RWPE2 (cell line): ENCODE measurements around the gene EYA2.

Source experiments
- ATAC-seq: fragments of 200-7000 bp; cut with Tn5 transposase; 3 replicates; pipeline ENCODE4 v1.9.1; 2021; ENCODE audit warnings: low read depth
- DNase-seq: peaks from one replicate; pipeline ENCODE4 v3.0.0-alpha.2; 2020; ENCODE audit warnings: low spot score
- H3K27ac ChIP-seq: fragments of 450-650 bp; 2 replicates; pipeline ENCODE4 v1.5.1; 2017; ENCODE audit warnings: mild to moderate bottlenecking; ENCODE audit not compliant: poor library complexity, severe bottlenecking
- H3K27me3 ChIP-seq: fragments of 250-450 bp; sonication (Bioruptor Pico); 2 replicates; pipeline ENCODE4 v1.5.1; 2021; ENCODE audit warnings: mild to moderate bottlenecking, moderate library complexity; ENCODE audit not compliant: insufficient read depth, poor library complexity, severe bottlenecking
- H3K36me3 ChIP-seq: fragments of 250-450 bp; sonication (Bioruptor Pico); 2 replicates; pipeline ENCODE4 v1.5.1; 2020; ENCODE audit warnings: low read depth, mild to moderate bottlenecking, moderate library complexity
- H3K4me1 ChIP-seq: fragments of 250-450 bp; sonication (Bioruptor Pico); 2 replicates; pipeline ENCODE4 v1.5.1; 2021; ENCODE audit warnings: mild to moderate bottlenecking, moderate library complexity; ENCODE audit not compliant: insufficient read depth, poor library complexity, severe bottlenecking
- H3K4me3 ChIP-seq: fragments of 250-450 bp; sonication (Bioruptor Pico); 2 replicates; pipeline ENCODE4 v1.5.1; 2021; ENCODE audit warnings: mild to moderate bottlenecking, moderate library complexity; ENCODE audit not compliant: severe bottlenecking
- H3K9me3 ChIP-seq: fragments of 250-450 bp; sonication (Bioruptor Pico); 2 replicates; pipeline ENCODE4 v1.5.1; 2021; ENCODE audit warnings: mild to moderate bottlenecking, moderate library complexity; ENCODE audit not compliant: severe bottlenecking
- TF ChIP-seq, protein P1 (sequence below): fragments of 450-650 bp; IDR thresholded peaks from one replicate; pipeline ENCODE4 v1.5.1; 2017; ENCODE audit warnings: mild to moderate bottlenecking, moderate library complexity; ENCODE audit not compliant: poor library complexity, severe bottlenecking

Gene EYA2

GRCh38 chr20:47041396-47041899, 146.8 kb downstream of the EYA2 start:
- H3K36me3 ChIP-seq = no peaks in the 10 kb centered on the region
- no peak overlapping the region for H3K27ac ChIP-seq
- ATAC-seq (no peak), DNase-seq (no peak)
- H3K9me3 ChIP-seq = no peaks in the 10 kb centered on the region
- H3K4me3 ChIP-seq = no peak overlapping the region
- TF ChIP-seq, protein P1, sequence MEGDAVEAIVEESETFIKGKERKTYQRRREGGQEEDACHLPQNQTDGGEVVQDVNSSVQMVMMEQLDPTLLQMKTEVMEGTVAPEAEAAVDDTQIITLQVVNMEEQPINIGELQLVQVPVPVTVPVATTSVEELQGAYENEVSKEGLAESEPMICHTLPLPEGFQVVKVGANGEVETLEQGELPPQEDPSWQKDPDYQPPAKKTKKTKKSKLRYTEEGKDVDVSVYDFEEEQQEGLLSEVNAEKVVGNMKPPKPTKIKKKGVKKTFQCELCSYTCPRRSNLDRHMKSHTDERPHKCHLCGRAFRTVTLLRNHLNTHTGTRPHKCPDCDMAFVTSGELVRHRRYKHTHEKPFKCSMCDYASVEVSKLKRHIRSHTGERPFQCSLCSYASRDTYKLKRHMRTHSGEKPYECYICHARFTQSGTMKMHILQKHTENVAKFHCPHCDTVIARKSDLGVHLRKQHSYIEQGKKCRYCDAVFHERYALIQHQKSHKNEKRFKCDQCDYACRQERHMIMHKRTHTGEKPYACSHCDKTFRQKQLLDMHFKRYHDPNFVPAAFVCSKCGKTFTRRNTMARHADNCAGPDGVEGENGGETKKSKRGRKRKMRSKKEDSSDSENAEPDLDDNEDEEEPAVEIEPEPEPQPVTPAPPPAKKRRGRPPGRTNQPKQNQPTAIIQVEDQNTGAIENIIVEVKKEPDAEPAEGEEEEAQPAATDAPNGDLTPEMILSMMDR = no peak
- H3K27me3 ChIP-seq = no peaks in the 10 kb centered on the region
- H3K4me1 ChIP-seq = no peaks in the 10 kb centered on the region

DNA sequence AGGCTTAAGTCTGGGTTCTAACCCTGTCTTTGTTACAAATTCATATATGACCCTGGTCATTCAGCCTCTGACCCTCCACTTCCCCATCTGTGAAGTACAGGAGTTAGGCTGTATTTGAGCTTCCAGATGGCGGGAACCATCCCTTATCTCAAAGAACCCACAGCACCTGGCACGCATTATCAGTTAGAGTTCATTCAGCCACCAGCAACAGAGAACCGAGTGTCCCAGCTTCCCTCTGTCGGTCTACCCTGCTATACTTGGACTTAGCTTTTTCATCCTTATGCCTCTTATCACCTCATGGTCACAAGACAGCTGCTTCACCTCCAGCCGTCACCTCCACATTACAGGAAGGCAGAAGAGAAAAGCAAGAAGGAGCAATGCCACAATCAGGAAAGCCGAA, 147.8 kb downstream of the EYA2 start:
- Histone ChIP-seq H3K27ac (no peak overlapping the region), H3K9me3 (no peaks in the 10 kb centered on the region), H3K27me3 (no peaks in the 10 kb centered on the region), H3K4me1 (no peaks in the 10 kb centered on the region), H3K36me3 (no peaks in the 10 kb centered on the region), H3K4me3 (no peak overlapping the region)
- TF ChIP-seq, protein P1 = no peak
- ATAC-seq (no peak), DNase-seq (no peak)

DNA sequence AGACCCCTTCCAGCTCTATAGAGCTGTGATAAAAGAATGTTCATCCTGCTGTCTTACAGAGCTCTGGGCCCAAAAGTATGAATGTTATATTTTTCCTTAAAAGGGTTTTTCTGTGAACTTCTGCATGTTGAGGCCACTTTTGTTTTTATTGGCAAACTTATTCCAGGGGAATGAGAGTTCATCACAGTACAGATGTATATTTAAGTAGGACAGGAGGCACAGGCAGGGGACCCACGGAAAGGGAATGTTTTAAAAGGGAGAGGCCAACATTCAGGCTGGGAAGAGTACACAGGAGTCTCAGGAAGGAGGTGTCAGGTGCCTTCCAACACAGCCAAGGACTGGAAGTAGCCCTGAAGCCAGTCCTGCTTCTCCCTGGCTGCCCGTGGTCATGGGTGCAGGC, 148.4 kb downstream of the EYA2 start:
- no peak overlapping the region for H3K4me3 ChIP-seq
- DNase-seq (no peak), ATAC-seq (no peak)
- no peaks in the 10 kb centered on the region for H3K36me3 ChIP-seq
- H3K4me1 ChIP-seq = no peaks in the 10 kb centered on the region
- no peaks in the 10 kb centered on the region for H3K9me3 ChIP-seq
- TF ChIP-seq, protein P1 = no peak
- H3K27ac ChIP-seq = no peak overlapping the region
- no peaks in the 10 kb centered on the region for H3K27me3 ChIP-seq

- ATAC-seq (no peak), DNase-seq (no peak)
- no peaks in the 10 kb centered on the region for H3K9me3 ChIP-seq
- no peak overlapping the region for H3K27ac ChIP-seq
- no peaks in the 10 kb centered on the region for H3K27me3 ChIP-seq
- H3K4me3 ChIP-seq = no peak overlapping the region
- TF ChIP-seq, protein P1 = no peak
- no peaks in the 10 kb centered on the region for H3K36me3 ChIP-seq
- no peaks in the 10 kb centered on the region for H3K4me1 ChIP-seq
Observed at GRCh38 chr20:47044938-47045337, 150.3 kb downstream of the EYA2 start.

DNA sequence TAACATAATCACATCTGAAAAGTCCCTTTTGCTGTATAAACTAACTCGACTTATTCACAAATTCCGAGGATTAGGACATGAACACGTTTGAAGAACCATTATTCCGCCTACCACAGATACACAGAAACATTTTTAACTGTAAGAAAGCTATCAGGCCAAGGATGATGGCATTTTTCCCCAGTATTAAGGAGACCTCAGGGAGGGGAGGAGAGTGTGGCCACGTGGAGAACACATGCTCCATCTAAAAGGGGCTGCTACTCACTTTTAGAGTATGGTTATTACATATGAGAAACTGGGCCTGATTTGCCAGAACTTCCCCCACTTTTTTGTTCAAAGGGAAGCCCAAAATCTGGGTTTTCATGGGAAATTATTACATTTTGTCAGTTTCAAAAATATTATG, 153.4 kb downstream of the EYA2 start:
- no peaks in the 10 kb centered on the region for H3K9me3 ChIP-seq
- no peak overlapping the region for H3K27ac ChIP-seq
- H3K4me1 ChIP-seq = no peaks in the 10 kb centered on the region
- H3K4me3 ChIP-seq = no peak overlapping the region
- ATAC-seq (no peak), DNase-seq (no peak)
- TF ChIP-seq, protein P1 = no peak
- no peaks in the 10 kb centered on the region for H3K27me3 ChIP-seq
- H3K36me3 ChIP-seq = no peaks in the 10 kb centered on the region
